Ovary (tissue), 9 donors: ENCODE data around the gene SRP72. TPM values are rescaled to one million over a fixed set of nuclear protein-coding genes. Genes with fewer than 3 reads are reported as not detected.

ENCODE experiments used
- DNase-seq, 5 donors: peaks; one replicate each; pipeline ENCODE4 v3.0.0-alpha.2; 2019 to 2020
- H3K27ac ChIP-seq, 2 donors: fragments of 200-600 bp; one replicate each; pipeline versions ENCODE4 v1.5.1 to v1.8.0; 2019 to 2022
- H3K27me3 ChIP-seq: fragments of 200-600 bp; one replicate; pipeline ENCODE4 v1.8.0; 2022
- H3K36me3 ChIP-seq: fragments of 200-600 bp; sonication (generic); one replicate; pipeline ENCODE4 v1.5.1; 2019
- H3K4me1 ChIP-seq: one replicate; pipeline ENCODE4 v1.8.1; 2013; ENCODE audit warnings: mild to moderate bottlenecking, moderate library complexity; ENCODE audit not compliant: insufficient read depth
- H3K4me3 ChIP-seq: fragments of 200-600 bp; sonication (generic); one replicate; pipeline ENCODE4 v1.5.1; 2017
- H3K9me3 ChIP-seq, 2 donors: fragments of 200-600 bp in 1 of 2; sonication (generic) in 1 of 2; one replicate each; pipeline versions ENCODE4 v1.5.1 to v1.8.1; 2013 to 2019; ENCODE audit warnings: mild to moderate bottlenecking in 1 of 2, moderate library complexity in 1 of 2
- CTCF ChIP-seq, 3 donors: fragments of 450-650 bp in 2 of 3; fragments of 200-600 bp in 1 of 3; IDR thresholded peaks; one replicate each; pipeline versions ENCODE4 v1.5.1 to v1.8.0; 2016 to 2022; ENCODE audit warnings: antibody characterized with exemption in 3 of 3, mild to moderate bottlenecking in 1 of 3
- EP300 ChIP-seq: sonication (generic); formaldehyde crosslinking; IDR thresholded peaks from one replicate; pipeline ENCODE4 v1.6.1; 2017; ENCODE audit warnings: antibody characterized with exemption
- POLR2A ChIP-seq: fragments of 450-650 bp; IDR thresholded peaks from one replicate; pipeline ENCODE4 v1.6.1; 2017; ENCODE audit warnings: antibody characterized with exemption, mild to moderate bottlenecking, moderate library complexity
- WGBS, 3 donors: extraction: QIAGEN DNeasy Blood & Tissue Kit in 1 of 3; methylation state at CpG; one replicate each; pipeline versions ENCODE4 v1.1.5 to v1.1.7; 2013 to 2017; 5-methylcytosine and 5-hydroxymethylcytosine counted together
- intact Hi-C, 4 donors: fragments of 100-400 bp; cut with DNase I; formaldehyde crosslinking; loops; one replicate each; pipeline versions ENCODE4 v1.11.0 to v1.15.1; 2022 to 2023
- polyA plus RNA-seq, 2 donors: library from polyadenylated mRNA; stranded (reverse); fragments of 200-250 nt in 1 of 2; fragments of 350-450 nt in 1 of 2; fragmentation: Illumina TruSeq in 1 of 2; extraction: RNeasy Lipid Tissue Mini Kit (QIAGEN cat#74804) in 1 of 2; gene quantifications; one replicate each; pipeline ENCODE4 v1.2.3, GENCODE V29; 2013 to 2014
- total RNA-seq, 7 donors: library from RNA; depleted of rRNA in 2 of 7; stranded (reverse); fragments of >200 nt in 2 of 7; fragmentation: NEBNext Ultra II Directional in 3 of 7; extraction: Animal tissue kit (Norgen Biotek cat#: 25700) in 3 of 7; gene quantifications; one replicate each; pipeline versions ENCODE4 v1.1.0 to v1.2.4, GENCODE V29; 2016 to 2023
- donor health status: DM: no; HTN: no; CAD: no; lungs with moderate emphysema.
- donor health status: DM: no; HTN: no; CAD: no.
- donor health status: Bipolar disorder and iron deficiency.
- donor health status: DM: yes; HTN: yes; CAD: no.
- donor health status: DM: no; HTN: no; CAD: no.
- donor health status: DM: yes; HTN: yes; CAD: no.

Gene SRP72
- total and polyA plus RNA-seq, 9 donors, result 33.8 to 128 (median 86.3) TPM

GRCh38 chr4:56551516-56551915, 84.1 kb downstream of the SRP72 start:
- Histone ChIP-seq H3K4me1 (no peaks in the 10 kb centered on the region), H3K9me3 (no peaks in the 10 kb centered on the region), H3K36me3 (no peaks in the 10 kb centered on the region), H3K27ac (no peak overlapping the region), H3K4me3 (no peak overlapping the region), H3K27me3 (no peaks in the 10 kb centered on the region)
- DNase-seq, result no peak
- intact Hi-C loops, result loop anchor here in 1 of 4 donors (10.0 kb wide), 1 partner anchor 253 kb away; no protein-coding TSS in a partner anchor
- TF ChIP-seq POLR2A (no peak), EP300 (no peak), CTCF (IDR thresholded peaks at IDR 0.05) (no peak)
- 74 to 90% (median 86%) methylated on average over 2 of the region's 2 CpGs for WGBS, 3 donors

- H3K27ac ChIP-seq, result no peak overlapping the region
- no peaks in the 10 kb centered on the region for H3K4me1 ChIP-seq
- intact Hi-C loops, result loop anchor here in 1 of 4 donors (10.0 kb wide), 1 partner anchor 253 kb away; no protein-coding TSS in a partner anchor
- H3K9me3 ChIP-seq, result no peaks in the 10 kb centered on the region
- no peak for DNase-seq
- H3K36me3 ChIP-seq, result no peaks in the 10 kb centered on the region
- no peak overlapping the region for H3K4me3 ChIP-seq
- TF ChIP-seq EP300 (no peak), POLR2A (no peak), CTCF (IDR thresholded peaks at IDR 0.05) (no peak)
- H3K27me3 ChIP-seq, result no peaks in the 10 kb centered on the region
These were observed 84.9 kb downstream of the SRP72 start for GRCh38 chr4:56552273-56552672.

Other genes starting within 250 kb of the SRP72 start
- 10 to 100 TPM in 5 of 7 donors, 1 to 10 TPM in 2; 7.2 to 16.7 (median 11.0) TPM for gene AASDH, start 80.1 kb upstream of the SRP72 start, total RNA-seq
- 1 to 10 TPM; 5.0 to 8.0 TPM for gene AASDH, start 80.1 kb upstream of the SRP72 start, polyA plus RNA-seq
- gene PPAT, start 32.0 kb upstream of the SRP72 start, total RNA-seq, result 10 to 100 TPM in 6 of 7 donors, 1 to 10 TPM in 1; 6.2 to 14.8 (median 12.5) TPM
- gene PPAT, start 32.0 kb upstream of the SRP72 start, polyA plus RNA-seq, result 1 to 10 TPM; 4.7 to 8.0 TPM
- 10 to 100 TPM; 17.2 to 83.0 (median 48.3) TPM for gene PAICS, start 31.4 kb upstream of the SRP72 start, total RNA-seq
- 10 to 100 TPM; 29.0 to 53.4 TPM for gene PAICS, start 31.4 kb upstream of the SRP72 start, polyA plus RNA-seq
- gene ARL9, start 38.2 kb downstream of the SRP72 start, total RNA-seq, result 1 to 10 TPM in 2 of 7 donors, under 1 TPM in 3, not detected in 2; 0.47 to 1.3 (median 0.88) TPM
- gene ARL9, start 38.2 kb downstream of the SRP72 start, polyA plus RNA-seq, result 1 to 10 TPM in 1 of 2 donors, under 1 TPM in 1; 0.81 to 1.1 TPM
- 10 to 100 TPM in 2 of 7 donors, 1 to 10 TPM in 5; 2.1 to 22.2 (median 7.6) TPM for gene HOPX, start 213.7 kb downstream of the SRP72 start, total RNA-seq
- gene HOPX, start 213.7 kb downstream of the SRP72 start, polyA plus RNA-seq, result 10 to 100 TPM in 1 of 2 donors, 1 to 10 TPM in 1; 8.8 to 14.8 TPM